IPS-NIHi11 (cell line): ENCODE results near the gene SLC24A3.

Experiments used
- DNase-seq: peaks from one replicate; pipeline ENCODE4 v3.0.0; 2012; ENCODE audit warnings: mixed read lengths, low spot score

SLC24A3 gene

GRCh38 chr20:19212469-19212815, at the start of gene SLC24A3:
SLC24A3 (plus strand) TSS chr20:19212642.
- DNase-seq, result peak; percentile 51

- DNase-seq, result no peak
These were observed 42.3 kb upstream of the SLC24A3 start for GRCh38 chr20:19170148-19170547.

DNA sequence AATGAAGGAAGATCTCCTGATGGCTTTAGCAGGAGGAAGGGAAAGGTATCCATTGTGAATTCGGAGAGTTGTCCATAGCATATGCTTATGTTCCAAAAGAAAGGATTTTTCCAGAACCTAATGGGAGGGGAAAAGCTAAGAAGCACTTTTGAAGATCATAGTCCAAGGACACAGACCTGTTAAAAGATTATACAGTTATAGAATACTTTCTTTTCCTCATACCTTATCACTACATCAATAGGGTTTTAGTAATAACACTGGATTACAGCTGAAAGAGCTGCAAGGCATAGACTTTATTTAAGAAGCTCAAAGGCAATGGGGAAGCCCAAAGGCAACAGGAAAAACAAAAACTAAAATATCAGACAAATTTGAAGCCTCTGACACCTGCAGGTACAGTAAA, 39.8 kb upstream of the SLC24A3 start:
- no peak for DNase-seq

DNA sequence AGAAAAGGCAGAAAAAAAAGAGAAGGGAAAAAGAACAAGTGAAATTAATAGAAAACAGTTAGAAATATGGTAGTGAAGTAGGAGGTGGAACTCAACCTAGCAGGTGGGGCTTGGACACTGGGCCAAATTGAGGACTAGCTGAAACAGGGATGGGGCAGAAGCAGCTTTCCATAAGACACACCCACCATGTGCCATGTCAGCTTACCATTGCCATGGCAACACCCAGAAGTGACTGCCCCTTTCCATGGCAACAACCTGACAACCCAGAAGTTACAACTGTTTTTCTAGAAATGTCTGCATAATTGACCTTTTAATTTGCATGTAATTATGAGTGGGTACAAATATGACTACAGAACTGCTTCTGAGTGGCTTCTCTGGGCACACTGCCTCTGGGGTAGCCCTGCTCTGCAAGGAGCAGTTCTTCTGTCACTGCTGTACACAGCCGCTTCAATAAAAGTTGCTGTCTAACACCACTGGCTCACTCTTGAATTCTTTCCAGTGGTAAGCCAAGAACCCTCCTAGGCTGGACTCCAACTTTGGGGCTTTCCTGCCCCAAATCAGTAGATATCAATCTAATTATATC, 35.9 kb upstream of the SLC24A3 start:
- no peak for DNase-seq

DNA sequence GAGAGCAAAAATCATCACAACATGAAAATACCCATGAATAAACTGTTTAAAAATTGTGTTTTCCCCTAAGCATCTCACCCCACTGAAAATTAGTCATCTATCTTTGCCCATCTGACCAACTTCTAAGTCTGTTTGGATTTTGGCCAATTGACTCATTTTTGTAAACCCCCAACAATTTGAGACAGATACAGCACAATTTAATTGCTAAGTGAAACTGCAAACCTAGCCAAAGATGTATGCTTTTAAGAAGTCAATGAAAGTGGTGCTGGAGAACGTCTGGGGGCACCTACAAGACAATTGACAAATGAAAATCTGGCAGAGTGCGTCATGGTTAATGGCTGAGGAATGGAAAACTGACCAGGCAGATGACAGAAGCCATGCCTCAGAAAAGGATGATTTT, 30.9 kb upstream of the SLC24A3 start:
- no peak for DNase-seq

- DNase-seq, result no peak
These were observed 27.4 kb upstream of the SLC24A3 start for GRCh38 chr20:19185083-19185482.

DNA sequence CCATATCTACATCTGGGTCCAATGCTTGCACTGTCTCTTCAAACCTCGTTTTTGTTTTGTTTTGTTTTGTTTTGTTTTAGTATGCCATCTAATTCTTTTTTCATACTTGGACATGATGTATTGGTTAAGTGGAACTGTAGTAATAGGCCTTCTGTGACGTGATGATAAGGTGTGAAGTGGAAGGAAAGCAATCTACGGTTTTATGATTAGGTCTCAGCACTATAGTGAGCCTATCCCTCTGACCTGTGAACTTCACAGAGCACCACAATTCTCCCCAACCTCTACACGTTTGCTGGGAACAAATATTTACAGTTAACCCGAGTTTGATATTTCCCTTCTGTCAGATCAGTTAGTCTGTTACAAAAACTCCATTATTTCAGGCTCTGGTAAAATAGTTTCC, 19.1 kb upstream of the SLC24A3 start:
- DNase-seq, result no peak

DNA sequence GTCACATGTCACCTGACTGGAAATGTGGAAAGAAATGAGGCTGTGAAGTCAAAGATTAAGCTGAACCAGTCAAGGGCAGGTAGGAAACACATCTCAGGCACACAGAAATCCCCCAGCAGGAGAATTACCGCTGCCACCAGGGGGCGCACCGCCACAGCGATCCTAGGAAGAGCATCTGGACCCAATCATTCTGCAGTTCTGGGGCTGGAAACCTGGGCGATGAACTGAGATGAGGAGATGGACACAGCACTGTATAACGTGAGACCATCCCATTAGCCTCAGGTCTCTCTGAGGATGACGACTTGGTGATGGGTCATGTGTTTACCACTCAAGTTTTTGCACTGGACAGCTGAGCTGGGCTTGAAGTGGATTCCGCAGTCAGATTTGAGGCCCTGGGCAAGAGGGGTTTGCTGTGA, 6.5 kb upstream of the SLC24A3 start:
- DNase-seq, result peak; percentile 75

- peak; percentile 38 for DNase-seq
These were observed 4.9 kb upstream of the SLC24A3 start for GRCh38 chr20:19207541-19207940.

- no peak for DNase-seq
These were observed 1.9 kb upstream of the SLC24A3 start for GRCh38 chr20:19210391-19211155.

GRCh38 chr20:19211252-19211651, 1.2 kb upstream of the SLC24A3 start:
- DNase-seq, result no peak

DNA sequence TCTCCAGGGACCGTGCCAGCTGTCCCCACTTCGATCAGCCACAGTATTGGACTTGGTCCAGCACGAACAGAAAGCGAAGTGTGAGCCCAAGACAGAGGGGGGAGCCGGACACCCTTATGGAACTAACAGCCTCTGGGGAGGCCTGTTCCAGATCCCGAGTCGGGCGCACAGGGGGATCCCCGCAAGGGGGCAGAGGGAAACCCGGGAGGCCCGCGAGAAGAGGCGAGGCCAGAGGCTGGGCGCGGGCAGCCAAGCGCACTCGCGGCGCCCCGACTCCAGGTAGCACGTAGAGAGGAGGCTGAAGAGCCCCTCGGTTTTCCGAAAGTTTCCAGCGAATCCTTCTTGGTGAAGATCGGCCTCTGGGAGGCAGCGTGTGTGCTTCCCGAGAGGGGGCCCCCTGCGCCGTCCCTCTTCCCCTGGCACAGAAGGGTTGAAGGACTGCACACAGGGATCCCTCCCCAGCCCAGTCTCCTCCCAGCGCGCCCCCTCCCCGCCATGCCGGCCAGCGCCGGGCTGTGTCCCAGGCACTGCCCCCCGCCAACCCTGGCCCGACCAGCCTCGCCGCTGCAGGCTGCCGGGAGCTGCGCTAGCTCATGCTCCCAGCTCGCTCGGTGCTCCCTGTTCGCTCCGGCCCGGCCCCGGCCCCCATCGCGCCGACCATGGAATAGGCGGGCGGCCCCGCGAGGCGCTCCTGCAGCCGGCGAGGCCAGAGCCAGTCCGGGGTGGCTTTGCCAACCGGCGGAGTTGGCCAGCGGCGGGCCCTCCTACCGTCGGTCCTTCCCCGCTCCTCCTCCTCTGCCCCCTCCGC, 577 bp upstream of the SLC24A3 start:
- peak; percentile 37 for DNase-seq

GRCh38 chr20:19212821-19213502, 520 bp downstream of the SLC24A3 start:
- DNase-seq, result peak; percentile 68

DNA sequence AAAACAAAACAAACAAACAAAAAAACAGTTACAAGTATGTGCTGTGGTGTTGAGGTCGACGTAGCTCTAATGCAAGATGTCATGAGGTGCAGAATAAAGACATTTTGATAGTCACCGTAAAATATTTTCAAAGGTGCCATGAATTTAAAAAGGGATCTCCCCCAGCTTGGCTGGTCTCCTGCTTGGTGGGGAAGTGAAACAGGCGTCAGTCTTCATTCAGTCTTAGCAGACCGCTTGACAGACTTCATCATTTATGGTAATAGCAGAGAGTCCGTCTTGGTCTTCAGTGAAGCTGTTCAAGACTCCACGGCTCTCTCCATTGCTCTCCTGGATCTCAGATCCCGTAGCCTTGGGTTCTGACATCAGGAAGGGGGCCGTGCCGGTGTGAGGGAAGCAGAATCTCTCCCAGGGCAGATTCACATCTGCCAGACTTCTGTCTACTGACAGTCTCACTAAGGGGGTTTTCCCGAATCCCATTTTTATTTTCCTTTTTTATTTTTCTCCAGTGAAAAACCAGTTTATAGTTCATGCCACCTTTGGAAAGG, 1.6 kb downstream of the SLC24A3 start:
- DNase-seq, result no peak

DNA sequence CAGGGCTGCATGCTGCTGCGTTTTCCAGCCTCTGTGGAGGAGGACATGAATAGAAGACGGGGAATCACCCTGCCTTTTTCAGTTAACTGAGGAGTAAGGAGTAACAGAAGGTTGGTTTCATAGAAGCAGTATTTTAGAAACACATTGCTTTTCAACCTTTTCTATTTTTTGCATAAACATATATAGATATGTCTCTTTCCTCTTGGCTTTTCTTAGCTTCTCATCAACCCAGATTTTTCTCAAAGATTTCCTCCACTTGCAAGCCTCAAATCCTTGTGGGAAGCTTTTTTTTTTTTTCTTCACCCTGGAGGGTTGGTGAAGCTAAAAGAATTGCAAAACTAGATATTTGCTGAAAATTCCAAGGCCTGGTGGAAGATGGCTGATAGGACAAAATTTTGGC, 6.0 kb downstream of the SLC24A3 start:
- no peak for DNase-seq

DNA sequence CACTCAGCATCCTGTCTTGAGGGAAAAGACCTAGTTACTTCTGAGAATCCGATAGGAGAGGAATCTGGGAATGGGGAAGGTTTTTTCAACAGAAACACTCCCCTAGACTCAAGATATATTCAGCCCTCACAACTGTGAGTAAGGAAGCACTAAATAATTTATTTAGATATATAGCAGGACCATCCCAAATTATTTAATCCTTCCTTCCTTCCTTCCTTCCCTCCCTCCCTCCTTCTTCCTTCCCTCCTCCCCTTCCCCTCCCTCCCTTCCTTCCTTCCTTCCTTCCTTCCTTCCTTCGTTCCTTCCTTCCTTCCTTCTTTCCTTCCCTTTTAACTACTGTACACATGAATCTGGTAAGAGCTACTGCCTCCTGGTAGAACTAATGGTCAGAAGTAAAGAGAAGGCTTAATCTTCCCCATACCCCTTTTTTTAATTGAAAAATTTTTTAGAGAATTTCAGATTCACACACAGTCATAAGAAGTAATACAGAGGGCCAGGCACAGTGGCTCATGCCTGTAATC, 10.1 kb downstream of the SLC24A3 start:
- DNase-seq, result no peak

DNA sequence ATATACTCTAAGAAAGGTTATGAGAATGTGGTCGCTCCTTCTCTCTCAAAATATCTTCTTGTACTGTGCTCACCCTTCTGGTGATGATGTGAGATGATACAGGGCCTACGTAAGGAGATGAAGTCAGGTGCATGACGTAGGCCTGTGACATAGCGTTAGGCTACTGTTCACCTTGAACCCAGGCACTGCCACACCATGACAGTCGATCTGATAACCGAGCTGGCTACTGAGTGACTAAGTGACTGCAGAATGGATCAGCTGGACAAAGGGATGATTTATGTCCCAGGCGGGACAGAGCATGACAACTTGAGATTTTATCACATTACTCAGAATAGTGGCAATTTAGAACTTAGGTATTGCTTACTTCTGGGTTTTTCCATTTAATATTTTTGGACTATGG, 11.2 kb downstream of the SLC24A3 start:
- no peak for DNase-seq

- no peak for DNase-seq
These were observed 19.1 kb downstream of the SLC24A3 start for GRCh38 chr20:19231359-19232035.

DNA sequence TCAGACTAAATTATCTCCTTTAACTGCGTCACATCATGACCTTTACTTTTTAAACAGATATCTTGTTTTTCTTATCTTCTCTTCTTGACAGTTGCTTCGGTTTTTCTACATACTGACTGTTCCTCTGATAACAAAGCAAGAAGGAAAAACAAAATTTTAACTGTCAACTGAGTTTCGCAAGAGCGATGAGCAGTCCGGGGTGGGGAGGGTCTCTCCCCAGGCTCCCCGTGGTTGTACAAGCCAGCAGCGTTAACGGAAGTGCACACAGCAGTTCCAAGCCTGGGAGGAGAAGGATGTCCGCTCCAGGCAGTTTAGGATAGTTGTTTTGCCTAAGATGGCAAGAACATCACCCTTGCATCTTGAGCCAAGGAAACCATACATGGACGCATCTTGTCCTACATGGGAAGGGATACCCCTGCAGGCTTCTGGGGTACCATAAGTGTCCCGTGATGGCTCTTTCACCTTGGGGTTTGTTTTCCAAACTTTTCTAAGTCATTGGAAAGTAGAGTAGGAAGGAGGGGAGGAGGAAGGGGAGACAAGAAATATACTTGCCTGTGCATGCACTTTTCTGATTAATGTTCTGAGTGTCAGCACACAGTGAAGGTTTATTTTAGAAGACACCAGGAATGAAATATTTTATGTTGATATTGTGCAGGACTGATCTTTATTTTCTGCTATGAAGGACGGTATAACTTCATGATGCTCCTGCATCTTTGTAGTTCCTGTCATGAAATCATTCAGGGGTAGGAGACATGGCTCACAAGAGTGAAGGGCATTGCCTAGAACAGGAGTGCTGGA, 20.8 kb downstream of the SLC24A3 start:
- DNase-seq, result no peak

DNA sequence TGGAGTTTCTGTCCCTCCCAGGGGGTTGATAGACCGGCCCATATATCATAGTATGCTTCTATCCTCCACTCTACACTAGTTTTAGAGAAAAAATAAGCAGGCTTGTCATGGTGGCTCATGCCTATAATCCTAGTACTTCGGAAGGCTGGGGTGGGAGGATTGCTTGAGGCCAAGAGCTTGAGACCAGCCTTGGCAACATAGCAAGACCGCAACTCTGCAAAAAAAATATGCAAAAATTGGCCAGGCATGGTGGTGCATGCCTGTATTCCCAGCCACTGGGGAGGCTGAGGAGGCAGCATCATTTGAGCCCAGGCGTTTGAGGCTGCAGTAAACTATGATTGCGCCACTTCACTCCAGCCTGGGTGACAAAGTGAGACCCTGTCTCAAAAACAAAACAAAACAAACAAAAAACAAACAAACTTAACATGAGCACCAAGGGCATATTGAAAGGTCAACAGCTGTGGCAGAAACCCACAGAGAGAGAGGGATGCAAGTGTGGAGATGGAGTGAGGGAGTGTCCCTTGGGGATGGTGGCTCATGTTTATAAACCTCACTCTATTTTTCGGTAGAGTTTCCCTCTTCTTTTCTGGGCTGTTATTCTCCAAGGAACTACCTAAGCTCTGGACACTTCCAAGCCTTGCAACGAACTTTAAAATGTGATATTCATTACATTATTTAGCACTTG, 24.1 kb downstream of the SLC24A3 start:
- no peak for DNase-seq
